Pancreas (tissue), 10 donors: Measurements from ENCODE around the gene GET4. TPM values are rescaled to one million over a fixed set of nuclear protein-coding genes. Genes with fewer than 3 reads are reported as not detected.
A peak's percentile ranks its signal among the peaks of the same experiment; 100 is the strongest.
"Not testable (repeated sequence)": the region's sequence is repeated elsewhere in the genome, so short reads cannot be mapped to it uniquely, and the experiment has no call there.

Source experiments
- ATAC-seq, 4 donors: fragments of 200-7000 bp; cut with Tn5 transposase; one replicate each; pipeline versions ENCODE4 v1.8.0 to v1.9.1; 2020; ENCODE audit warnings: mild to moderate bottlenecking in 4 of 4, moderate library complexity in 4 of 4
- DNase-seq, 6 donors: peaks; one replicate each; pipeline ENCODE4 v3.0.0-alpha.2; 2020
- FAIRE-seq: peaks from 2 replicates; lab custom pipeline; 2012; peaks lifted over from hg19 to GRCh38; lab: Jason Lieb, UNC
- H3K27ac ChIP-seq, 4 donors: fragments of 200-600 bp; sonication (generic); 1 replicate in 3 of 4; 2 replicates in 1 of 4; pipeline versions ENCODE4 v1.5.0 to v1.8.0; 2020
- H3K27me3 ChIP-seq, 4 donors: fragments of 200-600 bp; one replicate each; pipeline ENCODE4 v1.8.0; 2021
- H3K36me3 ChIP-seq, 3 donors: fragments of 200-600 bp; sonication (generic) in 1 of 3; one replicate each; pipeline versions ENCODE4 v1.5.0 to v1.8.0; 2020 to 2021
- H3K4me1 ChIP-seq, 3 donors: fragments of 200-600 bp; one replicate each; pipeline ENCODE4 v1.8.0; 2021
- H3K4me3 ChIP-seq, 4 donors: fragments of 200-600 bp; sonication (generic) in 2 of 4; one replicate each; pipeline versions ENCODE4 v1.5.0 to v1.8.0; 2020 to 2021
- H3K9me3 ChIP-seq, 4 donors: fragments of 200-600 bp; one replicate each; pipeline ENCODE4 v1.8.0; 2021
- WGBS, 2 donors: extraction: QIAGEN DNeasy Blood & Tissue Kit; methylation state at CpG; one replicate each; pipeline ENCODE4 v1.1.7; 2013; 5-methylcytosine and 5-hydroxymethylcytosine counted together
- intact Hi-C, 3 donors: fragments of 100-400 bp; cut with DNase I; formaldehyde crosslinking; loops; one replicate each; pipeline versions ENCODE4 v1.11.1 to v1.14.2; 2022
- polyA plus RNA-seq, 2 donors: library from polyadenylated mRNA; stranded (reverse); fragments of 200-250 nt; gene quantifications; one replicate each; pipeline ENCODE4 v1.2.3, GENCODE V29; 2013
- total RNA-seq, 6 donors: library from RNA; stranded (reverse); fragmentation: NEBNext Ultra II Directional in 4 of 6; extraction: Animal tissue kit (Norgen Biotek cat#: 25700) in 4 of 6; gene quantifications; one replicate each; pipeline versions ENCODE4 v1.2.1 to v1.2.4, GENCODE V29; 2021 to 2023
- TF ChIP-seq, protein P1 (sequence below), 4 donors: fragments of 200-600 bp; sonication (generic) in 3 of 4; IDR thresholded peaks; one replicate each; pipeline versions ENCODE4 v1.5.0 to v1.8.0; 2021; ENCODE audit warnings: antibody characterized with exemption in 4 of 4
- donor health status: healthy with polysubstance abuse.
- donor health status: DM: no; HTN: no; CAD: no; lungs with moderate emphysema.
- donor health status: DM: no; HTN: no; CAD: no.
- donor health status: control.
- donor health status: control.
- donor health status: Bipolar disorder and iron deficiency.
- donor health status: DM: yes; HTN: yes; CAD: no.
- donor health status: DM: no; HTN: no; CAD: no.
- donor health status: DM: no; HTN: no; CAD: no.
- donor health status: DM: yes; HTN: yes; CAD: no.

GET4 gene
- total and polyA plus RNA-seq, 8 donors, result 13.1 to 94.5 (median 21.4) TPM

DNA sequence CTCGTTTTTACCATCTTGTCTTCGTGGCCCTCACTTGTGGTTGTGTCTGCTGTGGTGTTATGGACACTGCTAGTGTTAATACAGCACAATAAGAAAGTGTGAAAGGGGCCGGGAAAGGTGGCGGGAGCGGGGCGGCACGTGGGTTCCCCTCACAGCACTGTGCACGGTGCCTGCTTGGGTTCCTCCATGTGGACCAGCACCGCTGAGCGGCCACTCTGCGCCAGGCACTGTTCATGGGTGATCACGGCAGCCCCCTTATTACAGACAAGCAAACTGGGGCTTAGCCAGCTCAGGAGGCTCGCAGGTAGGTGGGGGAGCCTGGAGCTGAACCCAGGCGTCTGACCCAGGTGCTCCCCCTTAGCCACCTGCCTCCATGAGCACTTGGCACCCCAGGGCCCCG lies 31.8 kb upstream of the GET4 start:
- TF ChIP-seq, protein P1, sequence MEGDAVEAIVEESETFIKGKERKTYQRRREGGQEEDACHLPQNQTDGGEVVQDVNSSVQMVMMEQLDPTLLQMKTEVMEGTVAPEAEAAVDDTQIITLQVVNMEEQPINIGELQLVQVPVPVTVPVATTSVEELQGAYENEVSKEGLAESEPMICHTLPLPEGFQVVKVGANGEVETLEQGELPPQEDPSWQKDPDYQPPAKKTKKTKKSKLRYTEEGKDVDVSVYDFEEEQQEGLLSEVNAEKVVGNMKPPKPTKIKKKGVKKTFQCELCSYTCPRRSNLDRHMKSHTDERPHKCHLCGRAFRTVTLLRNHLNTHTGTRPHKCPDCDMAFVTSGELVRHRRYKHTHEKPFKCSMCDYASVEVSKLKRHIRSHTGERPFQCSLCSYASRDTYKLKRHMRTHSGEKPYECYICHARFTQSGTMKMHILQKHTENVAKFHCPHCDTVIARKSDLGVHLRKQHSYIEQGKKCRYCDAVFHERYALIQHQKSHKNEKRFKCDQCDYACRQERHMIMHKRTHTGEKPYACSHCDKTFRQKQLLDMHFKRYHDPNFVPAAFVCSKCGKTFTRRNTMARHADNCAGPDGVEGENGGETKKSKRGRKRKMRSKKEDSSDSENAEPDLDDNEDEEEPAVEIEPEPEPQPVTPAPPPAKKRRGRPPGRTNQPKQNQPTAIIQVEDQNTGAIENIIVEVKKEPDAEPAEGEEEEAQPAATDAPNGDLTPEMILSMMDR (IDR thresholded peaks at IDR 0.05), result no peak
- DNase-seq (peak in 1 of 6 donors; percentile 14), FAIRE-seq (no peak), ATAC-seq (peak in 1 of 4 donors; percentile 16)
- Histone ChIP-seq H3K9me3 (no peaks in the 10 kb centered on the region), H3K36me3 (peaks cover 0 to 41% (median 3%) of the 10 kb centered on the region in 3 donors), H3K27ac (no peak overlapping the region), H3K4me3 (no peak overlapping the region), H3K27me3 (no peaks in the 10 kb centered on the region), H3K4me1 (no peaks in the 10 kb centered on the region)
- 93 to 98% methylated on average over 15 of the region's 15 CpGs for WGBS, 2 donors
- intact Hi-C loops, result no loop called here

DNA sequence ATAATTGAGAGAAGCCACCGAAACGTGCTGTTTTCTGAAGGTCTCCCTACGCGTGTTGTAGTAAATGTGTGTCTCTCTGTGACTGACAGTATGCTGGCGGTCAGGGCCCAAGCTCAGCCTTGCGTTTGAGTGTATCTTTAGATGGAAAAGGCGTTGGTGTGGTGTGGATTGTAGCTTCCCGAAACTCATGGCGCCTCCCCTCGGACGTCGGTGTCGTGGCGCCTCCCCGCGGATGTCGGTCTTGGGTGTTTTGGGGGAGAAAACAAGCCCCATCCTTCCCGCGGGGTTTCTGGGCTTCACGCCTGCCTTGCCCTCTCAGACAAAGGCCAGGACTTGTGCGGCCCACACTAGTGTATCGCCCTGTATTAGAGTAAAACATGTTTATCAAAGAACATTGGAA lies 31.3 kb upstream of the GET4 start:
- Histone ChIP-seq H3K9me3 (no peaks in the 10 kb centered on the region), H3K4me3 (no peak overlapping the region), H3K27me3 (no peaks in the 10 kb centered on the region), H3K27ac (no peak overlapping the region), H3K36me3 (peaks cover 0 to 44% (median 9%) of the 10 kb centered on the region in 3 donors), H3K4me1 (no peaks in the 10 kb centered on the region)
- TF ChIP-seq, protein P1 (IDR thresholded peaks at IDR 0.05), result no peak
- WGBS, 2 donors, result 93 to 94% methylated on average over 22 of the region's 22 CpGs
- DNase-seq (peak in 1 of 6 donors; percentile 7), ATAC-seq (no peak), FAIRE-seq (no peak)
- intact Hi-C loops, result no loop called here

DNA sequence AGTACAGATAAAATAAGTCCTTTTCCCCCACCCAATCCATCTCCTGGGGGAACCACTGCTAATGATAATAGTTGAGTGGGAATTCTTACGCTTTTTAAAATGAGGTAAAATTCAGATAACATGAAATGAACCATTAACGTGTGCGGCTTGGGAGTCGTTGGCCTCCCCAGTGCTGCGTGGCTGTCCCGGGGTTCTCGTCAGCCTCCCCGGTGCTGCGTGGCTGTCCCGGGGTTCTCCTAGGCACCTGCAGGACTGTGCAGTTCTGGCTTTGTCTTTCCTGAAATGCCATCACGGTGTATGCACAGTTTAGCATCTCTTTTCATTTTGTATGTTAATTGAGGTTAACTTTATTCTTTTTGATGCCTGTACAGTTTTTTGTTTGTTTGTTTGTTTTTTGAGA lies 30.6 kb upstream of the GET4 start:
- DNase-seq, result peak in 1 of 6 donors; percentile 2
- 95 to 96% methylated on average over 11 of the region's 11 CpGs for WGBS, 2 donors
- H3K4me1 ChIP-seq, result no peaks in the 10 kb centered on the region
- TF ChIP-seq, protein P1 (IDR thresholded peaks at IDR 0.05), result no peak
- FAIRE-seq, result no peak
- no peak overlapping the region for H3K4me3 ChIP-seq
- no peak for ATAC-seq
- H3K36me3 ChIP-seq, result peaks cover 0 to 43% (median 9%) of the 10 kb centered on the region in 3 donors
- H3K9me3 ChIP-seq, result no peaks in the 10 kb centered on the region
- no peak overlapping the region for H3K27ac ChIP-seq
- no peaks in the 10 kb centered on the region for H3K27me3 ChIP-seq
- intact Hi-C loops, result no loop called here

DNA sequence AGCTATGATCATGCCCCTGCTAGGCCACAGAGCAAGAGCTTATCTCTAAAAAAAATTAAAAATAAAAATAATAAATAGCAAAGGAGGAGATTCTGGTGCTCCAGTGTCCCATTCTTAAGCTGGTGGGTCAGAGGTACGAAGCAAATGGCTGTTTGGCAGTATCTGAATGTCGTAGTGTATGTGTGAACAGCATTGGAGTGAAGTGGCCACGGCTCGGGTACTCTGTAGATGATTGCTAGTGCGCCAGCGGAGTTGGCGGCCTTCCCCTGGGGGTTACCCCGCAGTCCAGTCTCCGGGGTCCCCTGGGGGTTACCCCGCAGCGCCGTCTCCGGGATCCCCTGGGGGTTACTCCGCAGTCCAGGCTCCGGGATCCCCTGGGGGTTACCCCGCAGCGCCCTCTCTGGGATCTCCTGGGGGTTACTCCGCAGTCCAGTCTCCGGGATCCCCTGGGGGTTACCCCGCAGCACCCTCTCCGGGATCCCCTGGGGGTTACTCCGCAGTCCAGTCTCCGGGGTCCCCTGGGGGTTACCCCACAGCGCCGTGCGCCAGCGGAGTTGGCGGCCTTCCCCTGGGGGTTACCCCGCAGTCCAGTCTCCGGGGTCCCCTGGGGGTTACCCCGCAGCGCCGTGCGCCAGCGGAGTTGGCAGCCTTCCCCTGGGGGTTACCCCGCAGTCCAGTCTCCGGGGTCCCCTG lies 29.2 kb upstream of the GET4 start:
- peak in 1 of 6 donors; percentile 11 for DNase-seq
- H3K27me3 ChIP-seq, H3K9me3 ChIP-seq, ATAC-seq, H3K4me3 ChIP-seq, intact Hi-C loops, H3K27ac ChIP-seq, FAIRE-seq, H3K4me1 ChIP-seq: not testable (repeated sequence)
- WGBS, 2 donors, result 94 to 98% methylated on average over 20 to 30 of the region's 37 CpGs
- peaks cover 4 to 50% (median 9%) of the 10 kb centered on the region in 3 donors for H3K36me3 ChIP-seq

DNA sequence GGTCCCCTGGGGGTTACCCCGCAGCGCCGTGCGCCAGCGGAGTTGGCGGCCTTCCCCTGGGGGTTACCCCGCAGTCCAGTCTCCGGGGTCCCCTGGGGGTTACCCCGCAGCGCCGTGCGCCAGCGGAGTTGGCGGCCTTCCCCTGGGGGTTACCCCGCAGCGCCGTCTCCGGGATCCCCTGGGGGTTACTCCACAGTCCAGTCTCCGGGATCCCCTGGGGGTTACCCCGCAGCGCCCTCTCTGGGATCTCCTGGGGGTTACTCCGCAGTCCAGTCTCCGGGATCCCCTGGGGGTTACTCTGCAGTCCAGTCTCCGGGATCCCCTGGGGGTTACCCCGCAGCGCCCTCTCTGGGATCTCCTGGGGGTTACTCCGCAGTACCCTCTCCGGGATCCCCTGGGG lies 28.6 kb upstream of the GET4 start:
- H3K9me3 ChIP-seq, H3K27me3 ChIP-seq, H3K27ac ChIP-seq, FAIRE-seq, H3K4me3 ChIP-seq, H3K4me1 ChIP-seq, intact Hi-C loops, ATAC-seq: not testable (repeated sequence)
- peaks cover 4 to 50% (median 9%) of the 10 kb centered on the region in 3 donors for H3K36me3 ChIP-seq
- DNase-seq, result peak in 1 of 6 donors; percentile 6
- 97 to 98% methylated on average over 18 to 21 of the region's 28 CpGs for WGBS, 2 donors

DNA sequence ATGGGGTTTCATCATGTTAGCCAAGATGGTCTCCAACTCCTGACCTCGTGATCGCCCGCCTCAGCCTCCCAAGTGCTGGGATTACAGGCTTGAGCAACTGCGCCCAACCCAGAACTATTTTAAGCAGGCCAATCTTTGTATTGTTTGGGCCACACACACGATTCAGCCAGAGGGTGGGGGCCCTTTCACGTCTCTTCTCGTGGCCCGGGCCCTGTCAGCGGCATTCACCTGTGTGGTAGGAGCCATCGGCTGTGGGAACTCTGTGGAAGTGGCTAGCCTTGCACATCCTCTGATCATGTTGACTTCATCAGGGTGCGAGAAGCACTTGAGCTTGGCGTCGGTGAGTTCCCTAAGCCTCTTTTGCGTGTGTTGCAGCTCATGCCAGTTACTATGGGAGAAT lies 27.2 kb upstream of the GET4 start:
- peaks cover 7 to 50% (median 22%) of the 10 kb centered on the region in 3 donors for H3K36me3 ChIP-seq

More for the DNA sequence above, 27.2 kb upstream of the GET4 start:
- H3K4me1 ChIP-seq, result no peaks in the 10 kb centered on the region
- no peak overlapping the region for H3K27ac ChIP-seq
- H3K4me3 ChIP-seq, result no peak overlapping the region
- no peaks in the 10 kb centered on the region for H3K27me3 ChIP-seq
- no peaks in the 10 kb centered on the region for H3K9me3 ChIP-seq
- DNase-seq (peak in 1 of 6 donors; percentile 7), FAIRE-seq (no peak), ATAC-seq (no peak)
- TF ChIP-seq, protein P1 (IDR thresholded peaks at IDR 0.05), result no peak
- WGBS, 2 donors, result 93 to 96% methylated on average over 14 of the region's 14 CpGs
- intact Hi-C loops, result no loop called here
